ENCODE data around the gene UNCX. TPM values are rescaled to one million over a fixed set of nuclear protein-coding genes. Genes with fewer than 3 reads are reported as not detected.

The UNCX gene
- total and polyA plus RNA-seq, 9 donors: not detected

Other genes starting within 250 kb of the UNCX start
- 0.62 TPM for gene CYP2W1, start 249.7 kb upstream of the UNCX start, total RNA-seq
- gene CYP2W1, start 249.7 kb upstream of the UNCX start, polyA plus RNA-seq (ENCODE audit: insufficient read depth in 1 of 8, insufficient read length in 8 of 8, low replicate concordance in 1 of 8): 10 to 100 TPM in 2 of 8 donors, 1 to 10 TPM in 2, under 1 TPM in 4; 0.69 to 26.3 (median 1.0) TPM
- gene GPR146, start 188.3 kb upstream of the UNCX start, total RNA-seq: 2.7 TPM
- 1 to 10 TPM; 2.3 to 4.8 (median 3.4) TPM for gene GPR146, start 188.3 kb upstream of the UNCX start, polyA plus RNA-seq (ENCODE audit: insufficient read depth in 1 of 8, insufficient read length in 8 of 8, low replicate concordance in 1 of 8)
- gene GPER1, start 144.8 kb upstream of the UNCX start, total RNA-seq: 9.6 TPM
- gene GPER1, start 144.8 kb upstream of the UNCX start, polyA plus RNA-seq (ENCODE audit: insufficient read depth in 1 of 8, insufficient read length in 8 of 8, low replicate concordance in 1 of 8): 10 to 100 TPM in 7 of 8 donors, 1 to 10 TPM in 1; 9.6 to 17.7 (median 11.7) TPM
- gene ZFAND2A, start 72.7 kb upstream of the UNCX start, total RNA-seq: 16.3 TPM
- gene ZFAND2A, start 72.7 kb upstream of the UNCX start, polyA plus RNA-seq (ENCODE audit: insufficient read depth in 1 of 8, insufficient read length in 8 of 8, low replicate concordance in 1 of 8): 10 to 100 TPM; 13.0 to 19.2 (median 15.7) TPM
- gene MICALL2, start 226.6 kb downstream of the UNCX start, total RNA-seq: 6.2 TPM
- 10 to 100 TPM in 1 of 8 donors, 1 to 10 TPM in 7; 4.4 to 13.3 (median 7.5) TPM for gene MICALL2, start 226.6 kb downstream of the UNCX start, polyA plus RNA-seq (ENCODE audit: insufficient read depth in 1 of 8, insufficient read length in 8 of 8, low replicate concordance in 1 of 8)

All from muscle of leg (tissue), 9 donors.